Measurements from ENCODE around the gene KCNE2.

GRCh38 chr21:34355570-34355969 is 8.2 kb upstream of the KCNE2 start:
- TF ChIP-seq POLR2A (IDR thresholded peaks at IDR 0.05; ENCODE audit: low read depth, low read length) (no peak), POLR2AphosphoS5 (IDR thresholded peaks at IDR 0.05; ENCODE audit: low read depth, low read length) (no peak)
